GM19035 (cell line): ENCODE results near the gene CPNE4.
A peak's percentile ranks its signal among the peaks of the same experiment; 100 is the strongest.

Experiments
- ATAC-seq: cut with Tn5 transposase; IDR thresholded peaks from one replicate; pipeline ENCODE4 v1.9.1; 2021; ENCODE audit not compliant: unreplicated experiment

The CPNE4 gene

DNA sequence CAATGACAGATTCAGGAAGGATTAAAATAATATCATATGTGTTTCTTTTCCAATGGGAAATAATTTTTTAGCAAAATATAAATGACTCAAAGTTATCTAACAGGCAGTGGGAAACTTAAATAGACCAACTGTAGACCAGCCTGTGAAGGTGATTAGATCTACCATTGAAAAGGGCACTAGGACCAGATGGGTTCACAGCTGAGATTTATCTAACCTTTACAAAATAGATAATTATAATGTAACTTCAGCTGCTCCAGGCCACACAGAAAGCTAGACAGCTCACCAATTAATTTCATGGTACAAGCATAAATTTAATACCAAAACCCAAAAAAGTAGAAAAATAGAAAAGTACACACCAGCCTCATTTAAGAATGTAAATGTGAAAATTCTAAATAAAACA, 291.7 kb downstream of the CPNE4 start:
- no peak for ATAC-seq

GRCh38 chr3:131739211-131739610, 295.6 kb downstream of the CPNE4 start:
- no peak for ATAC-seq

DNA sequence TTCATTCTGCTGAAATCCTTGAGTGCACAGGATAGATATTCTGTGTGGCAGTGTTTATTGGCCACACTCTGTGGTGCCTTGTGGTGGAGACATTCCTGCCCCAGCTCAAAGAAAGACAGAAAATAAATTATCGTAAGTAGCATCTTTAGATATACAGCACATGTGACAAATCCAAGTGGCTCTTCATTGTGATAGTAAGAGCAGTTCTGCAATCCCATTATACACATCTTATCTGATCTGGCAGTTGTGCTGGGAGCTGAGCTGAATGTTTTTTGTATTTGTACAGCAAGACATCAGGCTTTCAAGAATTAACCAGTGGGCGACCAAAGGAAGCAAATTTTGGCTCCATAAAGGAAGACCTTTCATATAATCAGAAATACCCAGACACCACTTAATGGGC, 296.7 kb downstream of the CPNE4 start:
- ATAC-seq: no peak

DNA sequence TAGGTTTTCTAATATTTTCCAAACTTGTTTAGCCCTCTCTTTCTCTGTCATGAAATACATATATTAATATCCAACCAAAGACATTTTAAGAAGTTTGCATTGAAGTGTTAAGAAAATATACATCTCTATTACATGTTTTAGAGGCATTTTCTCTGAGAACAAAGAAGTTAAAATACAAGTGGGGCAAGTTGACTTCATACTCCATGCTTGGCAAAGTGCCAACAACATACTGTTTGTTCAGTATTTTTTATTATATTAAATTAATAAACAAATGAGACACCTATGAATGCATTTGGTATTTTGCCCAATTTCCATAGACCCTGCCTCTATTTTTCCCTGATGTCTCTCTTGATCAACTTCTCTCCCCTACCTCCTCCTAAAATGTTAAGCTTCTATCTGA, 299.3 kb downstream of the CPNE4 start:
- no peak for ATAC-seq

GRCh38 chr3:131735116-131735515, 299.7 kb downstream of the CPNE4 start:
- no peak for ATAC-seq

DNA sequence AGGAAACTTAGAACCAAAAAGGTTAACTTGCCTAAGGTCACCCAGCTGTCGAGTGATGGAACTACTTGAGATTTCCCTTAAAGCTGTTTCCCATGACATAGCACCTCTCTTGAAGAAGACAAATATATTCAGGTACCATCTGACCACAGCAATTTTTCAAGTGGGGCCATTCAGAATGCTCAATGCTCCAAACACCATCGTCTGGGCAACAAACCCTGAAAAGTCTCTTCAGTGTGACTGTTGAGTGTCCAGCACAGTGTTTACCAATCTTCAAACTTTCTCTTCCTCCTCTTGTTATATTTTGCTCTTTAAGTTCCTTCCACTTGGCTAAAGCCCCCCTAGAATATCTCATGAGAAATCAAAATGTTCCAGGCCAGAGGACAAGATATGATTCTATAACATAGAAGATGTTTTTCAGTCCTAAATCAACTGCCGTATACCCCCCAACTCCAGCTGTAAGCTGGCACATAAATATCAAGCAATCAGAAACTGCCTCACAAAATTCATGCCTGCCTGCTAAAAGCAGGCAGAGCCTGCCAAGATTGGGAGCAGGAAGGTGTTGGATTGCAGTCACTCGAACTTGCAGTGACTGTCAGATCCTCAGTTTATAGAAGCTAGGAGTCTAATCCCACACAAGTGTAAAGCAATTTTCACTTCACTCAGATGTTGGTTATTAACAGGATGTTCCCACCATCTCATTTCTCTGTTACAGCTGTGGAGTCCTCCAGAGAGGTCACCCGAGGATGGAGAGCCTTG, 301.6 kb downstream of the CPNE4 start:
- no peak for ATAC-seq

- ATAC-seq: peak; percentile 51
Observed at GRCh38 chr3:131731709-131732108, 303.1 kb downstream of the CPNE4 start.

DNA sequence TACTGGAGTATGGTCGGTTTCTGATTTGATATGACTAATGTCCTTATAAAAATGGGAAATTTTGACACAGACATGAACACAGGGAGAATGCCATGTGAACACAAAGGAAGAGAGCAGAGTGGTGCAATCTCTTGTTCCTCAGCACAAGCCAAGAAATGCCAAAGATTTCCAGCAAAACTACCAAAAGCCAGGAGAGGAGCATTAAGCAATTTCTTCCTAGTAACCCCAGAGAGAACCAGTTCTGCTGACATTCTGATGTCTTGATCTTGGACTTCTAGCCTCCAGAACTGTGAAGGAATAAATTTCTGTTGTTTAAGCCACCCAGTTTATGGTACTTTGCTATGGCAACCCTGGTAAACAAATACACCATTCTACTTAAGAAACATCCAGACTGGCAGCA, 304.2 kb downstream of the CPNE4 start:
- ATAC-seq: no peak

DNA sequence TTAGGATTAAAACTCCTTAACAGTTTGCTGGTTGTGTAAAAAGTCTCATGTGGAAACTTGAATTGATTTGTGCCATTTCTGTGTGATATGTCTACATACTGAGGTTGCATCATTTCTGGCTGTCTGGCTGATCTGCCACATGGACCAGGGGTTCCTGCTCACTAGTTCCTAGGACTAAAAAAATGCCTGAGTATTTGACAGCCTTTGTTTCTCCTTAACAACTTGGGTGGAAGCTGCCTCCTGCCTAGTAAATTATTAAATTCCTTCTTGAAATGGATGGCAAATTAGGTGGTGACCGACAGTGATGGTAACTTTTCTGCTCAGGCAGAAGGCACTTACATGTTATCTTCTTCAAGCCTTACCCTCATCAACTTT, 305.2 kb downstream of the CPNE4 start:
- no peak for ATAC-seq

DNA sequence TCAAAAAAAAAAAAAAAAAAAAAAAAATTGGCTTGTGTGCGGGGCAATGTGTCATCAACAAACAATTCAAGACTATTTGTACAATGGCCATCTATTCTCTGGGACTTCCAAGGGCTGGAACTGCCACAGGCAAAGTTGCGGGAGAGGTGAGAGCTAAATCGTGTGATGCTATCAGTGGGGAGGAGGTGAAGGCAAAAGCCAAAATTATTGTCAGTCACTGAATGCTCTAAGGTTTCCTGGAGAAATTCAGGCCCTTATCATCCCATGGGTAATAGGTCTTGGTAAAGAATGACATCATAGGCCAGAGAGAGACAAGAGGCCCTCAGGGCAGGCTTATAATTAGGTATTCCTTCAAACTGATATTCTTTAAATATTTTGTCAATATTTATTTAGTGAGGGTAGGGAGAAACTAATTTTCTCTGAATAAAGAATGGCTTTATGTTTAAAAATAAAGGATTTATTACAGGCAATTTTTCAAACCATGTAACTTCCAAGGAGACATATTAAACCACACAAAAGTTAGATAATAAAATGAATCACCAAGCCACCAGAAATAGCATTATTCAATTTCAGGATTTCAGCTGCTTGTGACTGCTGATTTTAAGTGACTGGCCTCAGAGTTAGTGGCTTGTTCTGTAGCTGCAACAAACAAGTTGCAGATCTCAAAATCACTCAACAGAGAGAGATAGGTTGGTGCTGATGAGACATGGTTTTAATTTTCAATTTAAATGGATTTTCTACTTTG, 305.7 kb downstream of the CPNE4 start:
- no peak for ATAC-seq

DNA sequence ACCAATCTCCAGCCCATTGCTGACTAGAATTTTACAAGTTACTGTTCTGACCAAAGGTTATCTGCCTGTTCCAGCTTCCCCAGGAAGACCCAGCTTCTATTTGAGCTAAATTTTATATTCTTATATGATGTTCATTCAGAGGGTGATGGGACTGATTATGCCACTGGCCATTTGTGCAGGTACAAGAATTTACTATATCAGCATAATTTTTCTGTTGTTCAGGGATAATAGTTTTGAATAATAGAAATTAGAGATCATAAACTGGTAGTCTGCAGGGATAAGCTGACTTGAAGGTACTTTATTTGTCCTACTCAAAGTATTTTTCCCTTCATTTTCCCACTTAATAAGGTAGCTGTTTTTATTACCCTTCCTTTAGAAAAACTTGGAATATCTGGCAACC, 309.4 kb downstream of the CPNE4 start:
- no peak for ATAC-seq

DNA sequence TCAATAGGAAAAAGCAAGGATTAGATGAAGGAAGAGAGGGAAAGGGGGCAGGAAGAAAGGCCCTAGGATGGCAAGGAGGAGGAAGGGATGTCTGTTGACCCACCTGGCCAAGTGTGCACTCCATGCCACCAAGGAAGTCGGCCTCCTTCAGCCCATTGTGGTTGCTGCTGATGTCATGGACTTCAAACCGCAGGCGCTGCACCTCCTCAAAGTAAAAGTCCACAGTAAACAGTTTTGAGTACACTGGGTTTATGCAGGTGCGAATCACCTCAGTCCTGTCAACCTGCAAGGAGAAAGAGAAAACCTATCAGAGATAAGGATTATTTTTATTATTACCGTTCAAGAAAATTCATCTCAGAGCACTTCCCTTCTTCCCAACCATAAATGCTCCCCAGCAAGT, 311.5 kb downstream of the CPNE4 start:
- no peak for ATAC-seq

DNA sequence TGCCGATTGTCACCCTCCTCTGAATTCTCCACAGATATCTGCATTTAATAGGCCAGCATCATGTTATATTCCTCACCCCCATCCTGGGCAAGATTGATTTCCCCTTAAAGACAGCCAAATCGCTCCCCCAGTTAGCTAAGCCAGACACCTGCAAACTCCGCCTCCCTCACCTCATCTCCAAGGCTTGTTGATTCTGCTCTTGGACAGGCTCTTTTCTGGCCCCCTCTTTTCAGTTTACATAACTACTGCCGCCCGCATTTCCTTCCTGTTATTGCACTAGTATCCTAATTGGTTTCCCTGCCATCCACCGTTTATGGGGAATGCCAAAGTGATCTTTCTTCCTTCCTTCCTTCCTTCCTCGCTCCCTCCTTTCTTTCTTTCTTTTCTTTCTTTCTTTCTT, 317.3 kb downstream of the CPNE4 start:
- ATAC-seq: no peak

- no peak for ATAC-seq
Observed at GRCh38 chr3:131716943-131717342, 317.9 kb downstream of the CPNE4 start.

DNA sequence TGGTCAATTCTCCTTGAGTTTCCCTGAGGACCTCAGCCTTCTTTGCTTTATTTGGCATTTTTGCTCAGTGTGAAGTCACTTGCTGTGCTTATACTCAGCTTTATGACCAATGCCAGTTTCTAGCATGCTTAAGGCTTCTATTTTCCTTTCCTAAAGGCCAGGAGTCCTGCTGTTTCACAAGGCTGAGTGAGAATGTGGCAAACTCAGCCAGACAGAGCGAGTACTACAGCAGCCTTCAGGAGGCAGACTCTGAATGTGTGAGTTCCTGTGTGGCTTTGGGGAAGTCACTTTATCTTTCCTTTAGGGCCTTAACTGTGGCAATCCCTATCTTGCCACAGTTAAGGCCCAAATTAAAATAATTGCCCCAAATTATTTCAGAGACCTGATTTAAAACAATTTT, 318.8 kb downstream of the CPNE4 start:
- no peak for ATAC-seq

DNA sequence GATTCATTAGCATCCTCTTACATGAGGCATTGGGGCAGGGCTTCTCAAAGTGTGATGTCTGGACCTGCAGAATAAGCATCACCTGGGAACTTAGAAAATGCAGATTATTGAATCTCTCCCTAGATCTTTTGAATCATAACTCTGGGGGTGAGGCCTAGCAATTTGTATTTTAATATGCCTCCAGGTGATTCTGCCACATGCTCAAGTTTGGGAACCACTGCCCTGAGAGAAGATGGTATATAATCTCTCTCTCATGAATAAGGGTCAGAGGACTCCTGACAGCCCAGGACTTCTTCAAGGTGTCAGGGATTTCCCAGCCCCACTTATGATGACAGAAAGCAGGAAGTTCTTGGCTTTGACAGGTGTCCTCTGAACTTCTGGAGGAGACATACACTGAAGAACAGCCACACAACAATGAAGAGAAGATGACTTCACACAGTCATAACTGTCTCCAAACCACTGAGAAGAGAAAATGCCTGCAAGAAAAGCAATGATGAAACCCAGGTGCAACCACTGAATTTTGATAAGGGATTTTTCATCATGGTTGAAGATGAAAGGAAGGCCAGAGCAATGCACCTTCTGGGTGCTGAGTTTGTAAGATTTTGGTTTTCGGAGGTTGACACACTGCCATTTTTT, 320.1 kb downstream of the CPNE4 start:
- ATAC-seq: peak; percentile 91

- no peak for ATAC-seq
Observed at GRCh38 chr3:131713416-131714123, 321.2 kb downstream of the CPNE4 start.

DNA sequence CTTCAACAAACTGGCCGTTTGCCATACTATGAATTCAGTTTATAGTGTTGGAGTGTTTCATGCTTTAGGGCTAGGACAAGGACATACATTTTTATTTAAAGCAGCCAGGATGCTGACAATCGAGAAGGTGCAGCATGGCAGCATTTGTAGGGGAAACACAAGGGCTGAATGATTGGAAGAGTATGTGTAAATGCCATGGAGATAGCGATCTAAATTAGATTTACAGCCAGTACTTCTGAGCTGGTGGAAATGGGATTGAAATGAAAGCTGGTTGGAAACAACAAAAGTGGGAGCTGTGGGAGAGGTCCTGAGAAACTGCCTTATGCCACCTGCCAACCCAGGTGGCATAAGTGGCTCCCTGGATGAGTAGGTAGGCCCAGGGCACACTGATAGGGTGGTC, 322.2 kb downstream of the CPNE4 start:
- no peak for ATAC-seq

DNA sequence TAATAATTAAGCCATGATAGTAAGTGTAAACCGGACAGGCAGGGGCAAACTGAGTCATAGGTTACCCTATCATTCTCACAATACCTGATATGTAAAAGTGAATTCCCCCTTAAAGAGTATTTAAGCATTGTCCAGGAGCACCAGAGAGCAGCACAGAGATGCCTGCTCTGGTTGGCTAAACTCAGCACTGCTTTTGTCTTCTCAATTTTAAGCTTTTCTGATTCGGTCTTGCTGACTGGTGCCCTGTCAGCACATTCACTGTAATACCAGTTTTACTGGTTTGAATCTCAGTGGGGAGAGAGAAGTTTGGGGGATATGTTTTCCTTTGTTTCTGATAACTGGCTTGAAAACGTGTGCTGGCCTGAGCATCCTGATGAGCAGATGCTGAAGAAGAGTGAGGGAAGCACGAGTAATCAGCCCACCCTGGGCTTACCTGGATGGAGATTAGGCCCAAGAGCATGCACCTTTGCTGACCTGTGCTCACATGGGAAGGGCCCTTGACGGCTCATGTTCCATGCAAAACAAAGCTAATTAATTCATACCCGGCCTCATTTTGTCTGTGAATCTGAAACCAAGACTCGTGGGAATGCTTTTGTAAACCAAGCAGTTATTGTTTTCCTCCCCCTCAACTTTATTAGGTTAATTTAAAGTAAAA, 323.6 kb downstream of the CPNE4 start:
- ATAC-seq: no peak

- ATAC-seq: no peak
Observed at GRCh38 chr3:131708241-131708640, 326.6 kb downstream of the CPNE4 start.

DNA sequence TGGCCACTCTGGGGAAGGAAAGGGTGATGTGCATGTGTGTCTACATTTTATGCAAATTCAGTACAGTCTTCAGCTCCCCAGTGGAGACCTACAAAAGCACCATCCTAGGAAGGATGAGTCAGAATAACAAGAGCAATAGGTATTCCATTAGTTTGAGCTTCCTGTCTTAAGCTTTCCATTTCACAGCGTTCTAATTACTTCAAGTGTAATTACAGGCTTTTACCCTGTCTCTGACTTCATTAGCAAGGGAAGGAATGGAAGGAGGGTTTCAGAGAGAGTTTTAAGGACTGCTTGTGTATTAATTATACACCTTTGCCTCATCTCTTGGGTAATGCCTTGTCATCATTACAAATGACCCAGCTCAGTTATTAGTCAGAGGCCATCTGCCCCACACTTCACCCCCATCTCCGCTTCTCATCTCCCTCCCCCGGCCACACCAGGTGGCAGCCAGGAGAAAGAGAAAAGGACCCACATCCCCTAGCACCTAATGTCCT, 329.2 kb downstream of the CPNE4 start:
- ATAC-seq: peak; percentile 89
